Activated naive CD4-positive, alpha-beta T cell treated with anti-CD3 and anti-CD28 coated beads, Interleukin-2, amount 50 U/mL, for 72 hours (primary cell): ENCODE data around the gene MISP3. TPM values are rescaled to one million over a fixed set of nuclear protein-coding genes. Genes with fewer than 3 reads are reported as not detected.

Experiments
- ATAC-seq, 2 donors: fragments of 150-1000 bp; cut with Tn5 transposase; 2 replicates each; pipeline ENCODE4 v1.10.0; 2021; ENCODE audit warnings: mild to moderate bottlenecking in 2 of 2, moderate library complexity in 2 of 2
- DNase-seq, 2 donors: peaks; one replicate each; pipeline ENCODE4 v3.0.0; 2021 to 2022; ENCODE audit warnings: low spot score in 2 of 2
- H3K27ac Mint-ChIP-seq, 2 donors: one replicate each; pipeline ENCODE4 v1.8.0; 2022; ENCODE audit warnings: mild to moderate bottlenecking in 2 of 2, mixed read lengths in 2 of 2
- H3K36me3 Mint-ChIP-seq, 2 donors: one replicate each; pipeline ENCODE4 v1.8.0; 2022; ENCODE audit warnings: mixed read lengths in 2 of 2
- H3K9me3 Mint-ChIP-seq, 2 donors: one replicate each; pipeline ENCODE4 v1.8.0; 2022; ENCODE audit warnings: mixed read lengths in 2 of 2
- total RNA-seq, 2 donors: library from RNA; stranded (reverse); gene quantifications; one replicate each; pipeline ENCODE4 v1.2.3, GENCODE V29; 2022

MISP3 gene
- total RNA-seq, 2 donors from 2014 or later = 1.2 to 4.2 TPM

DNA sequence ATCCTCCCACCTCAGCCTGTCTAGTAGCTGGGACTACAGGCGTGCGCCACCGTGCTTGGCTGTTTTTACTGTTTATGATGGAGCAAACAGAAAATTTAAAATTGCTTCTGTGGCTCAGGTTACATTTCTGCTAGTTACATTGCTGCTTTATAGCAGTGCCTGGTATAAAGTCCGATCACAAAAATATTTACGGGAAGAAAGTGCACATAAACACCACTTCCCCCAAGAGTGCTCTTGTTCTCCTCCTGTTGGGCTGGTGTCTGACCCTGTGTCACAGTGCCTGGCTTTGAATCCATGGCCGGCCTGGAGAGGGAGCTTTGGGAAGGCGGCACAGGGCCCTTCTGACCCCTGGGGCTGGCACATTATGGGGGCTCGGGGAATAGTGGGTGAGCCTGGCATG lies 33.1 kb downstream of the MISP3 start:
- no peak for ATAC-seq
- no peak for DNase-seq
- no peaks in the 10 kb centered on the region for H3K36me3 Mint-ChIP-seq
- no peaks in the 10 kb centered on the region for H3K9me3 Mint-ChIP-seq
- H3K27ac Mint-ChIP-seq = no peak overlapping the region

DNA sequence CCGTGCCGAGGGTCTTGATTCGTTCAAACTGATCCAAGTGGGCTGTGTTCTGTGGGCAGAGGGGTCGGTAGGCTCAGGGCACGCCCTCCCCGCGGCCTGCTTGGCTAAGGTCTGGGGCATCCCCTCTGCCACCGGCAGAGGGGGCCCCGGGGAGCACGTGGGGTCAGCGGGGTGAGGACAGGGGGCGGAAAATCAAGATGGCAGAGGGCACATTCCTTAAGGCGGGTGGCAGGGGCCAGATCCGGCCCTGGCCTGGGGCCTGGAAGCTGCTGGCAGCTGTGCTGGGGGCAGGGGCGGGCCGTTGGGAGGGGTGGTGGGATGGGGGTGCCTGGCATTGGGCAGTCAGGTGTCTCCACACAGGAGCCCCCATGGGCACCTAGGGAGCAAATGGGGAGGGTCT lies 34.3 kb downstream of the MISP3 start:
- ATAC-seq (no peak), DNase-seq (no peak)
- peak overlapping the region in 1 of 2 donors; percentile 55 for H3K27ac Mint-ChIP-seq
- H3K9me3 Mint-ChIP-seq = no peaks in the 10 kb centered on the region
- no peaks in the 10 kb centered on the region for H3K36me3 Mint-ChIP-seq

DNA sequence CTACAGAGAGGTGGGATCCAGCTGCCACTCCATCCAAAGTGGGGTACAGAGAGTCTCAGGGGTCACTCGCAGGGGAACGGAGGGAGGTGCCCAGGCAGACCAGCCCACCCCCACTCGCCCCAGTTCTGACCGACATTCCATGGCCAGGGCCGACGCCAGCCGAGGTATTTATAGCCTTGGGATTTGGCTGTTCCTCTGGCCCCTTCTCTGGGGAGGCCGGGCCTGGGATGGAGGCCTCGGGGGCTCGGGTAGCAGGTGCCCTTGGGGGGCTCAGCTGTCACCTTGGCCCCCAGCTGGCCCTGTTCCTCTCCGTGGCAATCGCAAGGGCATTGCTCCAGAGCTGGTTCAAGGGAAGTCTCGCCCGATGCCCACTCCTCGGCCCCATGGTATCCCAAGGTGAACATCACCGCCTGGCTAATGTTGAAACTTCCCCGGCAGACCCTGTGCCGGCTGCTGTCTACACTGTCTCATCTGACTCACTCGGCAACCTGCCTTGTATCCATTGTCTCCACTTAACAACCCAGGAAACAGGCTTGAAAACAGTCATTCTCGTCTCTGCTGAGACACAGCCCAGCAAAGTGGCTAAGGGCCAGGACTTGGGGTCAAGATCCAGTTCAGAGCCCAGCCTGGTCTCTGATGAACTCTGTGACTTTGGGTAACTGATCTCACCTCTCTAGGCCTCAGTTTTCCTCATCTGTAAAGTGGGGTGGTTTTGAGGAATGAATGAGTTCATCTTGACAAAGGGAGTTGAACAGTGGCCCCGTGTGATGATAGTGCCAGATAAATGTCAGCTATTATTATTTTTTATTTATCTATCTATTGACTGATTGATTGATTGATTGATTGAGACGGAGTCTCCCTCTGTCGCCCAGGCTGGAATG lies 35.2 kb downstream of the MISP3 start:
- ATAC-seq = no peak
- no peaks in the 10 kb centered on the region for H3K36me3 Mint-ChIP-seq
- peak overlapping the region in 1 of 2 donors; percentile 75 for H3K27ac Mint-ChIP-seq
- H3K9me3 Mint-ChIP-seq = no peaks in the 10 kb centered on the region
- no peak for DNase-seq

DNA sequence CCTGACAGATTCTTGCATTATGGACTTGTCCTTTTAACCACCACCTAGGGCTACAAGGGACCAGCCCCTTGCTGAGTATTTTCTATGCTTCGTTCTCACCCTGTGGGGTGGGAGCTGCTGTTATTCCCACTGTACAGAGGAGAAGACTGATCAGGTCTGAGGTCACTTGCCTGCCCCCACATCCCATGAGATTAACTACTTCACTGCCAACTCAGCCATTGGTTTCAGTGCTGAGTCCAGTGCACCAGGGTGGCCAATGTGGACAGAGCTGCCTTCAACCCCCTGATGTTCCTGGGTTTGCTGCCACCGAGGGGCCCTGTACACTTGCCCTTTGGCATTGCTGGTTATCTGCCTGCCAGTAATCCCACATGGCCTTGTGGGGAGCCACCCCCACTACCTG lies 38.1 kb downstream of the MISP3 start:
- DNase-seq (no peak), ATAC-seq (no peak)
- H3K36me3 Mint-ChIP-seq = no peaks in the 10 kb centered on the region
- H3K9me3 Mint-ChIP-seq = no peaks in the 10 kb centered on the region
- no peak overlapping the region for H3K27ac Mint-ChIP-seq

DNA sequence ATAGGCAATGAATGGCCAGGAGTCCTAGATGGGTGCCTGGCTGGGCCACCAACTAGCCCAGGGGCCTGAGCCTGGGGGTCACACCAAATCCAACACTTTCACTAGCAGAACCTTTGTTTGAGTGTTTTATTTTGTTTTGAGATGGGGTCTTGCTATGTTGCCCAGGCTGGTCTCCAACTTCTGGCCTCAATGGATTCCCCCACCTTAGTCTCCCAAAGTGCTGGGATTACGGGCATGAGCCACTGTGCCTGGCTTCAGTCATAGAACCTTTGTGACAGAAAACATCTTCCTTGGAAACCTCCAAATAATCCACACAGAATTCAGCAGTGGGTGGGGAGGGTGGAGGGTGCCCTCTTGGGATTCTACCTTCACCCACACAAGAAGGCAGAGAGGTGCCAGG lies 38.9 kb downstream of the MISP3 start:
- H3K9me3 Mint-ChIP-seq = no peaks in the 10 kb centered on the region
- no peak overlapping the region for H3K27ac Mint-ChIP-seq
- DNase-seq = no peak
- H3K36me3 Mint-ChIP-seq = peaks cover 0 to 2% of the 10 kb centered on the region in 2 donors
- no peak for ATAC-seq

DNA sequence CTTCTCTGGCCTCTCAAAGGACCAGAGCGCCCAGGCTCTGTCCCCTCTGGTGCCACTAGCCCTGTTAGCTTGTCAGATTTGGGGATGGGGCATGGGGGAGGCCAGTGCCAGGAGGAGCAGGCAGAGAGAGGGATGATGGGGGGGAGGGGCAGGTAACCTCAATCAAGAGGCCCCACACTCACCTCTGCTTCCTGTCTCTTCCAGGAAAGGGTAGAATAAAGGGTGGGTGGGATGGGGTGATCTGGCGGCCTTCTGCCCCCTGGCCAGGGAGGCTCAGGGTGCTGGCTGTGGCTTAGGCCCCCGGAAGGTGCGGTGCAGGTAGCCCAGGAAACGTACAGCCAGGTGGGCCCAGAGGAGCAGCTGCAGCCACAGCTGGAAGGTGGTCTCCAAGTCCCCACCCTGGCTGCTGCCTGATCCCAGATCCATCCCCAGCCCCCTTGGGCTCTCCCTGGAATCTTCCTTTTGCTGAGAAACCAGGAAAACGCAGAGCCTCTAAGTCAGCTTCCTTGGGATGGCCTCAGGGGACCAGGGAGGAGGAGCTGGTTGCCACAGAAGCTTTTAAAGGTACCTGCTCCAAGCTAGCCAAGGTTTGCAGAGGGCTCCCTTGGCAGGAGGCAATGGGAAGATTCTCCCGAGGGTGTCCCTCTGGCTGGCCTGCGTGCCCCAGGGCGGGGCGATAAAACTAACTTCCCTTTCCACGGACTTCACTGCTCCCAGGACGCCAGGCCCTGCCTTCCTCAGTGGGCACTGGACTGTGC lies 39.6 kb downstream of the MISP3 start:
- DNase-seq (no peak), ATAC-seq (no peak)
- no peaks in the 10 kb centered on the region for H3K9me3 Mint-ChIP-seq
- H3K27ac Mint-ChIP-seq = no peak overlapping the region
- H3K36me3 Mint-ChIP-seq = peaks cover 0 to 5% of the 10 kb centered on the region in 2 donors

DNA sequence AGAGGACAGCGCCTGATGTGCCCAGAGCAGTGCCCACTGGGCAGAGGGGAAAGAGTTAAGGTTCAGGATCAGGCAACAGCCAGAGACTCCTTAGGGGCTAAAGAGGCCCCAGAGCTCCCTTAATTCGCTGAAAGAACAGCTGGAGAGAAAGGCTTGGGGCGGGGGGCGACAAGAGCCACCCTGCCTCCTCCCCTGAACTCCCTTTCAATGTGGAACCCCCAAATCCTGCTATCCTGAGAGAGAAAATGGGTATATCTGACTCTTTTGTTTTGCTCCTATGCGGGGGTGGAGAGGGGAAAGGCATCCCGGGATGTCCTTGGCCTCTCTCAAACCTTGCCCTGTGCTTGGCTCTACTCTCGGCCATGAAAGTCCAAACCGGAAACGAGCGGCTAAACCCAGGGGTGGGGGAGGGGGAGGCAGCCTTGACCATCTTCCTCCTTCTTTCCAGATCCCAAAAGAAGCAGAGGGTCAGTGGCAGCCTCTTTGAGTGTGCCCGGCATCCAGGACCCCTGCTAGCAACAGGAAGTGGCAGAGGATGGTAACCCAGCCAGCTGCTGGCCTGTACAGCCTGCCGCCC lies 40.3 kb downstream of the MISP3 start:
- no peak for ATAC-seq
- DNase-seq = no peak
- Mint-ChIP-seq H3K27ac (peak overlapping the region; percentile 51 to 65), H3K9me3 (no peaks in the 10 kb centered on the region), H3K36me3 (peaks cover 0 to 5% of the 10 kb centered on the region in 2 donors)

DNA sequence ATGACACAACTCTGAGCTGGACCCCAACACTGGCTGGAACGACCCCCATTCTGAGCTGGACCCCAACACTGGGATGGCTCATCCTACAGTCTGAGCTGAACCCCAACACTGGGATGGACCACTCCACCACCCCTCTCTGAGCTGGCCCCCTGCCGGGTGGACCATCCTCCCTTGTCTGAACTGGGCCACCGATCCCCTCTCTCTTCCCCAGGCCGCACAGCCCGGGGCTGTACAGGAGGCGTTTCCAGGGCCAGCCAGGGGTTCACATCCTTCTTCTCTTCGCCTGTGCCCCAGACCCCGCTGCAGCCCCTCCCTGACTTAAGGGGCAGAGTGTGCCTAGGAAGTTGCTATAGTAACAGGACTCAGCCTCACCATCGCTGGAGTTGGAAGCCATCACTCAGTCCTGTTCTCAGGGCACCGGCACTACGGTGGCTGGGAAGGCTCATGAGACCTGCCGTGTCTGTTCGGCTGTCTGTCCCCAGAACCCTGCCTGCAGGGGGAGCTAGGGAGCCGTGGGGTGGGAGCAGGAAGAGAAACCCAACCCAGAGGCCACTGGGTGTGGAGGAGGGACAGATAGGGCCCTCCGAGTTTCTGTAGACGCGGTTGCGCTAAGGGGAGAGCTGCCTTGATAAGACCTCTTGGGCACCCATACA lies 41.3 kb downstream of the MISP3 start:
- Mint-ChIP-seq H3K36me3 (peaks cover 0 to 5% of the 10 kb centered on the region in 2 donors), H3K27ac (peak overlapping the region; percentile 29 to 51), H3K9me3 (no peaks in the 10 kb centered on the region)
- ATAC-seq (no peak), DNase-seq (peak in 1 of 2 donors; percentile 67)

DNA sequence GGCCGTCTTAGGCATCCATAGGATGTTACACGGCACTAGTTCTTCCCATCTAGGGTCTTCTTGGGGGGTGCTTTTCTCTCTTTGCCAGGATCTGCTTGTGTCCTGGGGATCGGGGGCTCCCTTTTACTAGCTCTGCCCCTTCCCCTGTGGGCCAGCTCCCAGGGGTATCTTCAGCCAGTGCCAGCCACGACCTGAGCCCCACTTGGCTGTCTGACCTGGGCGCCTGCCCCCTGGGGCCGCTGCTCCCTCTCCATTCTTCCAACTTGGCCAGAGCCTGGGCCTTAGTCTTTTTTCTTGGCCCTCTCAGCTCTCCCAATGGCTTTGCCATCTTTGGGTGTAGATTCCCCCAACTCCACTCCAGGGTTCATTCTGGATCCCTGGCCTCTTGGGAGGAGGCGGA lies 41.9 kb downstream of the MISP3 start:
- no peaks in the 10 kb centered on the region for H3K9me3 Mint-ChIP-seq
- H3K27ac Mint-ChIP-seq = no peak overlapping the region
- DNase-seq (no peak), ATAC-seq (no peak)
- H3K36me3 Mint-ChIP-seq = peaks cover 0 to 5% of the 10 kb centered on the region in 2 donors

DNA sequence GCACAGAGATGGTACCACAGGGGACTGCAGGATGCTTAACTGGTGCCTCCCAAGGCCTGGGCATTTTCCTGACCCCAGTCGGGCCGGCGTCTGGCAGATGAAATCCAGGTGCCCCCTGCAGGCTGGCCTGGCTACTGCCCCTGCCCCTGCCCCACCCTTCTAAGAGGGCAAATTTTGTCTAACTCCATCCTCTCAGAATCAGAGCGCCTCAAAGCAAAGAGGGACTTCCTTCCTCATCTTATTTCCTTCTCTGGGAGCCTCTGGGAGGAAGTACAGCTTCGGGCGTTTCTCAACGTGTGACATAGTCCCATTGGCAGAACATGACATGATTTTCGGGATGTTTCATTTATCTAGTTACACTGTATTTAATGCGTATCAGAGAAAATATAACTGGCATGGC lies 42.3 kb downstream of the MISP3 start:
- DNase-seq (peak in 1 of 2 donors; percentile 71), ATAC-seq (no peak)
- H3K27ac Mint-ChIP-seq = no peak overlapping the region
- H3K9me3 Mint-ChIP-seq = no peaks in the 10 kb centered on the region
- peaks cover 0 to 5% of the 10 kb centered on the region in 2 donors for H3K36me3 Mint-ChIP-seq

DNA sequence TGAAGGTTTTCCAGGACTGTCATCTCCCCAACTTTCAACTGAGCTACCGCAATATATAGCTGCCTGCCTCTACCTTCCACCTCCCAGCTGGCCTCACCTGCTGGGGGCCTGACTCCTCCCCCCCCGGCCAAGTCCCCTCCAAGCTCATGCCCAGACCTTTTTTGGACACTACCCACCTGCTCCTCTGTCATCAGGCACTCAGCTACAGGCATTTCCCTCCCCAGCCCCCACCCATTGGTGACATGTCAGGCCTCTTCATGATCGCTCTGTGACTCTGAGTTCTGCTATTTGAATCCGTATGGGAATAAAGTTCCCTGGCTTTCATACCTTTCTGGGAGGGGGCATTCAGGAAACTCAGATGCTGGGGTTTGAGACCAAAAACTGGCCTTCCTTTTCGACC lies 43.2 kb downstream of the MISP3 start:
- Mint-ChIP-seq H3K36me3 (peaks cover 0 to 5% of the 10 kb centered on the region in 2 donors), H3K9me3 (no peaks in the 10 kb centered on the region), H3K27ac (peak overlapping the region in 1 of 2 donors; percentile 85)
- ATAC-seq (no peak), DNase-seq (no peak)

DNA sequence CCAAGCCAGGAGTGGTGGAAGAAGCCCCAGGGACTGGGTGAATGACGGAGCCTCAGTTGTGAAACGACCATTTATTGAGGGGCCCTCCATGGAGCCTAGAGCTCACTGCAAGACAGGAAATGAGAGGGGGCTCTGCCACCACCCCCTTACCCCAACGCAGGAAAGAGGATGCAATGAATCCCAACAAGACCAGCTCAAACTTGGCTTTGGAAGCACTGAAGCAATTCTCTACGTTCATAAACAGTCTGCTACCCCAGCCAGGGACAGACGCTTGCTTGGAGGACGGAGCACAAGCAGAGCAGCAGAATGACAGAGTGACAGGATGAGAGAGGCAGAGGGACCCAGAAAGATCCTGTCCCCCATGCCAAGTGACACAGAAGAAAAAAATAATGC lies 43.9 kb downstream of the MISP3 start:
- DNase-seq (no peak), ATAC-seq (no peak)
- Mint-ChIP-seq H3K27ac (peak overlapping the region; percentile 11 to 85), H3K36me3 (peaks cover 0 to 5% of the 10 kb centered on the region in 2 donors), H3K9me3 (no peaks in the 10 kb centered on the region)

DNA sequence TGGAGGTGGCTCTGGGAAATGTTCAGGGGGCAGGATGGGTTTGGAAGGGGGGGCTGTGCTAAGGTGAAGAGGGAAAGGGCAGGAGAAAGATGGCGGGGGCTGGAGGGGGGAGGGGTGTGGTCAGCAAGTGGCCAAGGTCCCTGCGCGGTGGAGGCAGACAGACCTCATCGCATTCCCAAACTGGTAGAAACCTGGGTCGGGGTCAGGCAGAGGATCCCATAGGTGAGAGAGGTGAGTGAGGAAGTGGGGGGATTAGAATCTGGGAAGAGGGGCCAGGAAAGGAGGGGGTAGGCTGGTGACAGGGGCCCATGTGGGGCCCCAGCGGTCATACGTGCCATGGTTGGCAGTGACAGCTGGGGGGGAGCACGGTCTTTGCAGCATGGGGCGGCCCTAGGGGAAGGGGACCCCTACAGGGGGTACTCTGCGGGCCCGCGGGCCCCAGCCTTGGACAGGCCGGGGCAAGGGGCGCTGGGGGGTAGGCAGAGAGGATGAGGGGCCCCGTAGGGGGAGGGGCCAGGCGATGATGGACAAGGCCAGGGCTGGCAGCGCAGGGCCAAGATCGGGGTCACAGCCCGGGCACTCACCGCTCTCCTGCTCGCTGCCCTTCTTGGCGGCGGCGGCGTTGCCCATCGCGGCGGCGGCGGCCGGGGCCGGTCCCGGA lies 44.5 kb downstream of the MISP3 start:
- ATAC-seq = peak in 1 of 2 donors; percentile 0
- peak in 1 of 2 donors; percentile 66 for DNase-seq

DNA sequence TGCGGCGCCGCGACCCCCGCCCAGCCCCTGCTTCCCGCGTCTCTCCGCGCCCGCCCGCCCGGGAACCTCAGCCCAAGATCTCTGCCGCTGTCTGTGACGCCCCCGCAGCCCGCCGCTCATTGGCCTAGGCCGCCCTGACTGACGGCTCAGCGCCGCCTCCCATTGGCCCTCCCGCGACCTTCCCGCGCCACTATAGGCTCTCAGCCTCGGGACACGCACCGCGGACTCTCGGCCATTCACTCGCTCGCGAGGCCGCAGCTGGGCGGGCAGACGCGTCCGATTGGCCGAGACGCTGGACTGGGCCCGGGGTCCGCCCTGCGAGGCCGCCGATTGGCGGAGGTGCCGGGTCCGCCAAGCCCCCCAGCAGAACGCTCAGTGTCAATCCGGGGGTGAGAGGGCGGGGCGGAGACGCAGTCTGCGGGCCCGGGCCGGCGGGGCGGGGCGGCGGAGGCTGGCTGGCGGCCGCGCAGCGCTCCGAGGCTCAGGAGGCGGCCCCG lies 45.1 kb downstream of the MISP3 start, which contains the start of gene PRKACA:
PRKACA (minus strand) TSS at position 95 of the 497 bp plus-strand sequence. CDS start 215 bp downstream, outside the sequence.
- ATAC-seq (peak; percentile 93 to 94), DNase-seq (peak; percentile 98 to 100)
- Mint-ChIP-seq H3K36me3 (peaks cover 0 to 5% of the 10 kb centered on the region in 2 donors), H3K9me3 (no peaks in the 10 kb centered on the region), H3K27ac (peak within 1 kb of the TSS; percentile 85 to 97)

More for the DNA sequence above, 44.5 kb downstream of the MISP3 start:
- H3K9me3 Mint-ChIP-seq = no peaks in the 10 kb centered on the region
- H3K36me3 Mint-ChIP-seq = peaks cover 0 to 5% of the 10 kb centered on the region in 2 donors
- H3K27ac Mint-ChIP-seq = peak overlapping the region; percentile 11 to 85

DNA sequence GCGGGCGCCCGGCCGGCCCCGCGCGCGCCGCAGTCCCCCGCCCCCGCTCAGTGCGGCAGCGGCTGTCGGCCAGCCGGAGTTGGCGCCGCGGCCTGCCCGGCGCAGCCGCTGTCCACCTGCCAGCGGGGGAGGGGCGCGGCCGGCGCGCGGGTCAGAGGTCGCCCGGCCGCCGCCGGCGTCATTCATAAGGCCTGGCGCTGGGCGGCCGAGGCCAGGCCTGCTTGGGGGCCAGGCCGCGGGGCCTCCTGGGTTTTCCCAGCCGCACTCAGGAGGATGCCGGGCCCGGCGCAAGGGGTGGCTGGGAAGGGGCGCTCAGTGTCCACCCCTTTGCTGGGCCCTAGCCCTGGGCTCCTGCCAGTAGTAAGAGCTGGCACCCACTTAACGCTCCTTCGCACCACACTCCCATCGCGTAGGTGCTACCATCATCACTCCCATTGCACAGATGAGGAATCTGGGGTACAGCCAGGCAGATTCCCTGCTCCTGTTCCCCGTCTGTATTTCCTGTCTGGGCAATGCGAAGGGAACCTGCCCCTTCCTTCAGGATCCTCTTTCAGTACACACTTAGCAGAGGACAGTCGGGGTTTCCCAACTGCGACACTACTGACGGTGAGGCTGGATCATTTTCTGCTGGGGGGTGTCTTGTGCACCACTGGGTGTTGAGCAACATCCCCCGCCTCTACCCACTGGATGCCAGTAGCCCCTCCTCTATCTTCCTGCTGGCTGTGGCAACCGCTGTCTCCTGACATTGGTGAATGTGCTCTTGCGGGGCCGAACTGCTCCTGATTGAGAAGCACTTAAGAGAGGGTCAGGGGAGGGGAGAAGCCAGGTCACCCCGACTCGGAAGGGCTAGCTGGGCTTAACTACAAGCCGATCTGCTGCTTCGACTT lies 45.8 kb downstream of the MISP3 start:
- no peak for ATAC-seq

More for the DNA sequence above, 45.8 kb downstream of the MISP3 start:
- Mint-ChIP-seq H3K27ac (peak overlapping the region; percentile 85 to 97), H3K36me3 (peaks cover 0 to 5% of the 10 kb centered on the region in 2 donors), H3K9me3 (no peaks in the 10 kb centered on the region)
- DNase-seq = peak in 1 of 2 donors; percentile 64
